Prostate gland (tissue), 2 donors: Measurements from ENCODE around the gene SPDL1.

ENCODE experiments used
- CTCF ChIP-seq, 4 experiments: fragments of 200-600 bp in 2 of 4; fragments of 450-650 bp in 2 of 4; sonication (generic) in 2 of 4; IDR thresholded peaks; 1 replicate in 3 of 4; 2 replicates in 1 of 4; pipeline ENCODE4 v1.5.1; 2016 to 2019; ENCODE audit warnings: antibody characterized with exemption in 4 of 4, mild to moderate bottlenecking in 2 of 4, moderate library complexity in 2 of 4
- POLR2A ChIP-seq: fragments of 450-650 bp; IDR thresholded peaks from one replicate; pipeline ENCODE4 v1.6.1; 2016; ENCODE audit warnings: antibody characterized with exemption, mild to moderate bottlenecking
- POLR2AphosphoS5 ChIP-seq: sonication (generic); formaldehyde crosslinking; IDR thresholded peaks from one replicate; pipeline ENCODE4 v1.6.1; 2017; ENCODE audit warnings: antibody characterized with exemption

GRCh38 chr5:169651526-169651925, 68.0 kb downstream of the SPDL1 start:
- TF ChIP-seq CTCF (IDR thresholded peaks at IDR 0.05) (no peak), POLR2AphosphoS5 (no peak), POLR2A (no peak)
